ENCODE data around the gene ZFC3H1.

DNA sequence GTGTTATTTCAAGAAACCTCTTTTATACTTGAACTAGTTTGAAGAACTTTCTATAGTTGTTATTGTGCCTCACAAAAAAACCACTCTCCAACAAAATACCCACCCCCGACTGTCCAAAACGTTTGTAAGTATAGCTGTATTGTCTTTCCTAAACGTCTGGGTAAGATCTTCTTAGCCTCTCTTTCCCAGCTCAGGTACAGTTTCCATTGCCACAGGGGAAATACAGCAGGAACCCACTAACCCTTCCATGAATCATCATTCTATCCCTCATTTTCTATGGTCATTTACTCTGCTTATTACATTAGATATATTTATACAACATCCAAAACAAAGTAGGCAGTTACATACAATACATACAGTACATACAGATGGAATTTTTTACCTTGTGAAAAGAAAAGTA, 70.8 kb downstream of the ZFC3H1 start:
- TF ChIP-seq EZH2 (IDR thresholded peaks at IDR 0.05; ENCODE audit: low read depth): no peak
- TF ChIP-seq, protein P1, sequence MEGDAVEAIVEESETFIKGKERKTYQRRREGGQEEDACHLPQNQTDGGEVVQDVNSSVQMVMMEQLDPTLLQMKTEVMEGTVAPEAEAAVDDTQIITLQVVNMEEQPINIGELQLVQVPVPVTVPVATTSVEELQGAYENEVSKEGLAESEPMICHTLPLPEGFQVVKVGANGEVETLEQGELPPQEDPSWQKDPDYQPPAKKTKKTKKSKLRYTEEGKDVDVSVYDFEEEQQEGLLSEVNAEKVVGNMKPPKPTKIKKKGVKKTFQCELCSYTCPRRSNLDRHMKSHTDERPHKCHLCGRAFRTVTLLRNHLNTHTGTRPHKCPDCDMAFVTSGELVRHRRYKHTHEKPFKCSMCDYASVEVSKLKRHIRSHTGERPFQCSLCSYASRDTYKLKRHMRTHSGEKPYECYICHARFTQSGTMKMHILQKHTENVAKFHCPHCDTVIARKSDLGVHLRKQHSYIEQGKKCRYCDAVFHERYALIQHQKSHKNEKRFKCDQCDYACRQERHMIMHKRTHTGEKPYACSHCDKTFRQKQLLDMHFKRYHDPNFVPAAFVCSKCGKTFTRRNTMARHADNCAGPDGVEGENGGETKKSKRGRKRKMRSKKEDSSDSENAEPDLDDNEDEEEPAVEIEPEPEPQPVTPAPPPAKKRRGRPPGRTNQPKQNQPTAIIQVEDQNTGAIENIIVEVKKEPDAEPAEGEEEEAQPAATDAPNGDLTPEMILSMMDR (conservative IDR thresholded peaks at IDR 0.05): no peak
